Lower lobe of right lung (tissue), 2 donors: Measurements from ENCODE around the gene ESAM. TPM values are rescaled to one million over a fixed set of nuclear protein-coding genes. Genes with fewer than 3 reads are reported as not detected.

Experiments
- ATAC-seq, 2 donors: fragments of 200-7000 bp; cut with Tn5 transposase; one replicate each; pipeline ENCODE4 v1.9.1; 2020 to 2022; ENCODE audit warnings: mild to moderate bottlenecking in 2 of 2, moderate library complexity in 2 of 2
- DNase-seq: peaks from one replicate; pipeline ENCODE4 v3.0.0-alpha.2; 2020
- H3K27ac ChIP-seq: fragments of 200-600 bp; one replicate; pipeline ENCODE4 v1.8.0; 2022
- H3K27me3 ChIP-seq: fragments of 200-600 bp; one replicate; pipeline ENCODE4 v1.8.0; 2022; ENCODE audit warnings: low read depth
- H3K36me3 ChIP-seq: fragments of 200-600 bp; one replicate; pipeline ENCODE4 v1.8.0; 2022; ENCODE audit warnings: mild to moderate bottlenecking
- H3K4me1 ChIP-seq: fragments of 200-600 bp; one replicate; pipeline ENCODE4 v1.8.0; 2022
- H3K4me3 ChIP-seq: fragments of 200-600 bp; one replicate; pipeline ENCODE4 v1.8.0; 2022; ENCODE audit warnings: mild to moderate bottlenecking
- H3K9me3 ChIP-seq: fragments of 200-600 bp; one replicate; pipeline ENCODE4 v1.8.0; 2022
- CTCF ChIP-seq: fragments of 200-600 bp; IDR thresholded peaks from one replicate; pipeline ENCODE4 v1.8.0; 2022; ENCODE audit warnings: antibody characterized with exemption, mild to moderate bottlenecking
- intact Hi-C: fragments of 100-400 bp; cut with DNase I; formaldehyde crosslinking; loops from one replicate; pipeline ENCODE4 v1.11.0; 2022
- total RNA-seq: library from RNA; stranded (reverse); fragmentation: NEBNext Ultra II Directional; extraction: Animal tissue kit (Norgen Biotek cat#: 25700); gene quantifications from one replicate; pipeline ENCODE4 v1.2.1, GENCODE V29; 2021
- donor health status: DM: no; HTN: yes; CAD: no; lungs with severe emphysema.

ESAM gene
- total RNA-seq, 1 donor from 2014 or later: 131 TPM

- H3K36me3 ChIP-seq: no peaks in the 10 kb centered on the region
- H3K27me3 ChIP-seq: no peaks in the 10 kb centered on the region
- ATAC-seq: peak; percentile 93 to 94
- H3K27ac ChIP-seq: peak overlapping the region; percentile 80
- peak; percentile 55 for TF ChIP-seq CTCF
- H3K9me3 ChIP-seq: no peaks in the 10 kb centered on the region
- H3K4me1 ChIP-seq: peaks cover 47% of the 10 kb centered on the region
- intact Hi-C loops: loop anchor here (10.0 kb wide), 1 partner anchor 72 kb away; the partner anchor contains the start of genes SIAE and SPA17
- H3K4me3 ChIP-seq: peak overlapping the region; percentile 58
- DNase-seq: peak; percentile 91
These were observed 15.4 kb downstream of the ESAM start for GRCh38 chr11:124746621-124747243.

GRCh38 chr11:124745835-124746620 lies 16.1 kb downstream of the ESAM start:
- Histone ChIP-seq H3K9me3 (no peaks in the 10 kb centered on the region), H3K27me3 (no peaks in the 10 kb centered on the region), H3K4me3 (peak overlapping the region; percentile 58), H3K36me3 (no peaks in the 10 kb centered on the region), H3K27ac (peak overlapping the region; percentile 80), H3K4me1 (peaks cover 49% of the 10 kb centered on the region)
- intact Hi-C loops: loop anchor here (10.0 kb wide), 1 partner anchor 71 kb away; the partner anchor contains the start of genes SIAE and SPA17
- no peak for TF ChIP-seq CTCF
- DNase-seq (no peak), ATAC-seq (peak; percentile 13 to 18)

GRCh38 chr11:124745270-124745834 lies 16.7 kb downstream of the ESAM start:
- DNase-seq: no peak
- no peak for TF ChIP-seq CTCF
- ATAC-seq: no peak
- no peaks in the 10 kb centered on the region for H3K27me3 ChIP-seq
- H3K9me3 ChIP-seq: no peaks in the 10 kb centered on the region
- no peaks in the 10 kb centered on the region for H3K36me3 ChIP-seq
- peak overlapping the region; percentile 58 for H3K4me3 ChIP-seq
- intact Hi-C loops: loop anchor here (10.0 kb wide), 1 partner anchor 71 kb away; the partner anchor contains the start of genes SIAE and SPA17
- no peak overlapping the region for H3K27ac ChIP-seq
- H3K4me1 ChIP-seq: peaks cover 56% of the 10 kb centered on the region

DNA sequence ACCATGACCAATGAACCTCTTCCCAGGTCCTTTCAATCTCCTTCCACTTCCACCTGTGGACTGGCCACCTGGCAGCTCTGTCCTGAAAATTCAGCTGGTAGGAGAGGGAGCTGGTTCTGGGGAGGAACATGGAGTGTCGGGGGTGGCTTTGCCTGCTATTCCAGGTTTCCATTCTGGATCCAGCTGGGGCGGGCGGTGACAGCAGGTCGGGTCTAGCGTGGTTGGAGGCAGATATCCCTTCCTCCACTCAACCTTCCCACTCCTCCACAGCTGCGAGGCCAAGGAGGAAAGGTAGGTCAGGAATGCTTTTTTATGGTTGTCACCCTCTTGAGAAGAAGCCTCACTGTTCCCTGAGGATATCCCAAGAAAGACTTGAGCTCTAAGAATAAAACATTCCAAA lies 19.0 kb downstream of the ESAM start:
- intact Hi-C loops: loop anchor here (10.0 kb wide), 1 partner anchor 68 kb away; the partner anchor contains the start of genes SIAE and SPA17
- Histone ChIP-seq H3K9me3 (no peaks in the 10 kb centered on the region), H3K4me1 (peaks cover 42% of the 10 kb centered on the region), H3K27ac (no peak overlapping the region), H3K4me3 (no peak overlapping the region), H3K27me3 (no peaks in the 10 kb centered on the region), H3K36me3 (no peaks in the 10 kb centered on the region)
- DNase-seq: no peak
- ATAC-seq: no peak
- no peak for TF ChIP-seq CTCF

DNA sequence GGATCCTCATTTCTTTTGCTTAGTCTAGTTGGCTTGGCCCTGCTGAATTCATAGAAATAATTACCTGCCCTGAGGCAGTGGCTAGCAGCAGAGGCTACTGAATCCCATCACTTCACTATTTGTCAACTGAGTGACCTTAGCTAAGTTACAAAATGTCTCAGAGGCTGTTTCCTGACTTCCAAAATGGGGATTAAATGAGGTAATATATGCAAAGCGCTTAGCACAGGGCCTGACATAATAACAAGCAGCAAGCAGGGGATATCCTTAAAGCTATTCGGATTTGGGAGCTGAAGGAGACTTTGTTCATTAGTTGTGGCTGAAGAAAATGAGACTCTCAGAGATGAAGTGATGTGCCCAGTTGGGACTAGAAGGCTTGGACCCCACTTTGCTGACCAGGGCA lies 19.5 kb downstream of the ESAM start:
- no peak for DNase-seq
- no peak for ATAC-seq
- peaks cover 37% of the 10 kb centered on the region for H3K4me1 ChIP-seq
- H3K36me3 ChIP-seq: no peaks in the 10 kb centered on the region
- no peaks in the 10 kb centered on the region for H3K27me3 ChIP-seq
- intact Hi-C loops: loop anchor here (10.0 kb wide), 1 partner anchor 68 kb away; the partner anchor contains the start of genes SIAE and SPA17
- no peak for TF ChIP-seq CTCF
- H3K4me3 ChIP-seq: no peak overlapping the region
- no peaks in the 10 kb centered on the region for H3K9me3 ChIP-seq
- no peak overlapping the region for H3K27ac ChIP-seq
